ENCODE results near the gene KRTAP1-5. TPM values are rescaled to one million over a fixed set of nuclear protein-coding genes. Genes with fewer than 3 reads are reported as not detected.

KRTAP1-5 gene
- total and polyA plus RNA-seq, 2 experiments from 2014 or later: not detected

DNA sequence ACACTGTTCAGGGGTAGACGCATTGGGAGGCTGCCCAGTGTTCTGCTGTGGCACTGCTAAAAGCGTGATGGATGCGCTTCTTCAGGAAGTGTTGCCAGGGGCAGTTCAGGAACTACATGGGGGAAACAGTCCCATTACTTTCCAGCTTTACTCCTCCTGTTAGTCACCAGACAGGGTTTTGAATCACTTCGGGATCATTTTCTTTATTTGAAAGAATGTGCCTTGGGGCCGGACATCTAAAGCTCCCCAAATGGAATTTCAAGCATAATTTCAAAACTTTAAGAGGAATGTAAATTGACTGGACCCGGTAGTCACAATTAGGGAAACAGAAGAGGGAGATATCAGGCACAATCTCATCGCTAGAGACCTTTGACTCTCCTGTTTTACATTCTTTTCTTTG, 21.4 kb upstream of the KRTAP1-5 start:
- no peak overlapping the region for H3K27ac ChIP-seq (ENCODE audit: low read depth)

More for the DNA sequence above, 21.4 kb upstream of the KRTAP1-5 start:
- H3K4me3 Mint-ChIP-seq: no peak overlapping the region
- ATAC-seq (no peak), DNase-seq (ENCODE audit: low spot score) (no peak)
- 0 out of 3 replicates have a peak, but pooled peaks cover under 1% of the 10 kb centered on the region for H3K36me3 Mint-ChIP-seq (ENCODE audit: low read depth)
- no peak overlapping the region for H3K27ac Mint-ChIP-seq
- H3K27me3 Mint-ChIP-seq (ENCODE audit: insufficient read depth, low read depth, poor library complexity): peaks cover 2% of the 10 kb centered on the region
- H3K9me2 ChIP-seq (ENCODE audit: insufficient read depth): no peaks in the 10 kb centered on the region
- H3F3A ChIP-seq (replicated peaks; ENCODE audit: low read depth): no peaks in the 10 kb centered on the region
- no peak overlapping the region for H3K4me2 ChIP-seq
- H3K4me3 ChIP-seq: no peak overlapping the region
- TF ChIP-seq CREB1 (CRISPR knock-in tag; IDR thresholded peaks at IDR 0.05; ENCODE audit: low read depth): no peak
- no peak for TF ChIP-seq EZH2phosphoT487 (IDR thresholded peaks at IDR 0.05; ENCODE audit: unreplicated experiment)
- no peak for TF ChIP-seq ZNF331 (CRISPR knock-in tag; IDR thresholded peaks at IDR 0.05; ENCODE audit: low read depth)
- TF ChIP-seq, protein P1, sequence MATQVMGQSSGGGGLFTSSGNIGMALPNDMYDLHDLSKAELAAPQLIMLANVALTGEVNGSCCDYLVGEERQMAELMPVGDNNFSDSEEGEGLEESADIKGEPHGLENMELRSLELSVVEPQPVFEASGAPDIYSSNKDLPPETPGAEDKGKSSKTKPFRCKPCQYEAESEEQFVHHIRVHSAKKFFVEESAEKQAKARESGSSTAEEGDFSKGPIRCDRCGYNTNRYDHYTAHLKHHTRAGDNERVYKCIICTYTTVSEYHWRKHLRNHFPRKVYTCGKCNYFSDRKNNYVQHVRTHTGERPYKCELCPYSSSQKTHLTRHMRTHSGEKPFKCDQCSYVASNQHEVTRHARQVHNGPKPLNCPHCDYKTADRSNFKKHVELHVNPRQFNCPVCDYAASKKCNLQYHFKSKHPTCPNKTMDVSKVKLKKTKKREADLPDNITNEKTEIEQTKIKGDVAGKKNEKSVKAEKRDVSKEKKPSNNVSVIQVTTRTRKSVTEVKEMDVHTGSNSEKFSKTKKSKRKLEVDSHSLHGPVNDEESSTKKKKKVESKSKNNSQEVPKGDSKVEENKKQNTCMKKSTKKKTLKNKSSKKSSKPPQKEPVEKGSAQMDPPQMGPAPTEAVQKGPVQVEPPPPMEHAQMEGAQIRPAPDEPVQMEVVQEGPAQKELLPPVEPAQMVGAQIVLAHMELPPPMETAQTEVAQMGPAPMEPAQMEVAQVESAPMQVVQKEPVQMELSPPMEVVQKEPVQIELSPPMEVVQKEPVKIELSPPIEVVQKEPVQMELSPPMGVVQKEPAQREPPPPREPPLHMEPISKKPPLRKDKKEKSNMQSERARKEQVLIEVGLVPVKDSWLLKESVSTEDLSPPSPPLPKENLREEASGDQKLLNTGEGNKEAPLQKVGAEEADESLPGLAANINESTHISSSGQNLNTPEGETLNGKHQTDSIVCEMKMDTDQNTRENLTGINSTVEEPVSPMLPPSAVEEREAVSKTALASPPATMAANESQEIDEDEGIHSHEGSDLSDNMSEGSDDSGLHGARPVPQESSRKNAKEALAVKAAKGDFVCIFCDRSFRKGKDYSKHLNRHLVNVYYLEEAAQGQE (IDR thresholded peaks at IDR 0.05; ENCODE audit: unreplicated experiment): no peak
- TF ChIP-seq, protein P2, sequence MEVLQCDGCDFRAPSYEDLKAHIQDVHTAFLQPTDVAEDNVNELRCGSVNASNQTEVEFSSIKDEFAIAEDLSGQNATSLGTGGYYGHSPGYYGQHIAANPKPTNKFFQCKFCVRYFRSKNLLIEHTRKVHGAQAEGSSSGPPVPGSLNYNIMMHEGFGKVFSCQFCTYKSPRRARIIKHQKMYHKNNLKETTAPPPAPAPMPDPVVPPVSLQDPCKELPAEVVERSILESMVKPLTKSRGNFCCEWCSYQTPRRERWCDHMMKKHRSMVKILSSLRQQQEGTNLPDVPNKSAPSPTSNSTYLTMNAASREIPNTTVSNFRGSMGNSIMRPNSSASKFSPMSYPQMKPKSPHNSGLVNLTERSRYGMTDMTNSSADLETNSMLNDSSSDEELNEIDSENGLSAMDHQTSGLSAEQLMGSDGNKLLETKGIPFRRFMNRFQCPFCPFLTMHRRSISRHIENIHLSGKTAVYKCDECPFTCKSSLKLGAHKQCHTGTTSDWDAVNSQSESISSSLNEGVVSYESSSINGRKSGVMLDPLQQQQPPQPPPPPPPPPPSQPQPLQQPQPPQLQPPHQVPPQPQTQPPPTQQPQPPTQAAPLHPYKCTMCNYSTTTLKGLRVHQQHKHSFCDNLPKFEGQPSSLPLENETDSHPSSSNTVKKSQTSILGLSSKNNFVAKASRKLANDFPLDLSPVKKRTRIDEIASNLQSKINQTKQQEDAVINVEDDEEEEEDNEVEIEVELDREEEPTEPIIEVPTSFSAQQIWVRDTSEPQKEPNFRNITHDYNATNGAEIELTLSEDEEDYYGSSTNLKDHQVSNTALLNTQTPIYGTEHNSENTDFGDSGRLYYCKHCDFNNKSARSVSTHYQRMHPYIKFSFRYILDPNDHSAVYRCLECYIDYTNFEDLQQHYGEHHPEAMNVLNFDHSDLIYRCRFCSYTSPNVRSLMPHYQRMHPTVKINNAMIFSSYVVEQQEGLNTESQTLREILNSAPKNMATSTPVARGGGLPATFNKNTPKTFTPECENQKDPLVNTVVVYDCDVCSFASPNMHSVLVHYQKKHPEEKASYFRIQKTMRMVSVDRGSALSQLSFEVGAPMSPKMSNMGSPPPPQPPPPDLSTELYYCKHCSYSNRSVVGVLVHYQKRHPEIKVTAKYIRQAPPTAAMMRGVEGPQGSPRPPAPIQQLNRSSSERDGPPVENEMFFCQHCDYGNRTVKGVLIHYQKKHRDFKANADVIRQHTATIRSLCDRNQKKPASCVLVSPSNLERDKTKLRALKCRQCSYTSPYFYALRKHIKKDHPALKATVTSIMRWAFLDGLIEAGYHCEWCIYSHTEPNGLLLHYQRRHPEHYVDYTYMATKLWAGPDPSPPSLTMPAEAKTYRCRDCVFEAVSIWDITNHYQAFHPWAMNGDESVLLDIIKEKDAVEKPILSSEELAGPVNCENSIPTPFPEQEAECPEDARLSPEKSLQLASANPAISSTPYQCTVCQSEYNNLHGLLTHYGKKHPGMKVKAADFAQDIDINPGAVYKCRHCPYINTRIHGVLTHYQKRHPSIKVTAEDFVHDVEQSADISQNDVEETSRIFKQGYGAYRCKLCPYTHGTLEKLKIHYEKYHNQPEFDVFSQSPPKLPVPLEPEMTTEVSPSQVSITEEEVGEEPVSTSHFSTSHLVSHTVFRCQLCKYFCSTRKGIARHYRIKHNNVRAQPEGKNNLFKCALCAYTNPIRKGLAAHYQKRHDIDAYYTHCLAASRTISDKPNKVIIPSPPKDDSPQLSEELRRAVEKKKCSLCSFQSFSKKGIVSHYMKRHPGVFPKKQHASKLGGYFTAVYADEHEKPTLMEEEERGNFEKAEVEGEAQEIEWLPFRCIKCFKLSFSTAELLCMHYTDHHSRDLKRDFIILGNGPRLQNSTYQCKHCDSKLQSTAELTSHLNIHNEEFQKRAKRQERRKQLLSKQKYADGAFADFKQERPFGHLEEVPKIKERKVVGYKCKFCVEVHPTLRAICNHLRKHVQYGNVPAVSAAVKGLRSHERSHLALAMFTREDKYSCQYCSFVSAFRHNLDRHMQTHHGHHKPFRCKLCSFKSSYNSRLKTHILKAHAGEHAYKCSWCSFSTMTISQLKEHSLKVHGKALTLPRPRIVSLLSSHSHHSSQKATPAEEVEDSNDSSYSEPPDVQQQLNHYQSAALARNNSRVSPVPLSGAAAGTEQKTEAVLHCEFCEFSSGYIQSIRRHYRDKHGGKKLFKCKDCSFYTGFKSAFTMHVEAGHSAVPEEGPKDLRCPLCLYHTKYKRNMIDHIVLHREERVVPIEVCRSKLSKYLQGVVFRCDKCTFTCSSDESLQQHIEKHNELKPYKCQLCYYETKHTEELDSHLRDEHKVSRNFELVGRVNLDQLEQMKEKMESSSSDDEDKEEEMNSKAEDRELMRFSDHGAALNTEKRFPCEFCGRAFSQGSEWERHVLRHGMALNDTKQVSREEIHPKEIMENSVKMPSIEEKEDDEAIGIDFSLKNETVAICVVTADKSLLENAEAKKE (CRISPR knock-in tag; IDR thresholded peaks at IDR 0.05): no peak
- no peak for TF ChIP-seq ZNF114 (CRISPR knock-in tag; IDR thresholded peaks at IDR 0.05)
- TF ChIP-seq EZH2 (IDR thresholded peaks at IDR 0.05; ENCODE audit: low read depth, unreplicated experiment): no peak
- no peak for TF ChIP-seq POLR2AphosphoS5 (IDR thresholded peaks at IDR 0.05; ENCODE audit: low read depth)
- TF ChIP-seq, protein P3, sequence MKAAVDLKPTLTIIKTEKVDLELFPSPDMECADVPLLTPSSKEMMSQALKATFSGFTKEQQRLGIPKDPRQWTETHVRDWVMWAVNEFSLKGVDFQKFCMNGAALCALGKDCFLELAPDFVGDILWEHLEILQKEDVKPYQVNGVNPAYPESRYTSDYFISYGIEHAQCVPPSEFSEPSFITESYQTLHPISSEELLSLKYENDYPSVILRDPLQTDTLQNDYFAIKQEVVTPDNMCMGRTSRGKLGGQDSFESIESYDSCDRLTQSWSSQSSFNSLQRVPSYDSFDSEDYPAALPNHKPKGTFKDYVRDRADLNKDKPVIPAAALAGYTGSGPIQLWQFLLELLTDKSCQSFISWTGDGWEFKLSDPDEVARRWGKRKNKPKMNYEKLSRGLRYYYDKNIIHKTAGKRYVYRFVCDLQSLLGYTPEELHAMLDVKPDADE (IDR thresholded peaks at IDR 0.05): no peak
- TF ChIP-seq NANOG (IDR thresholded peaks at IDR 0.05; ENCODE audit: borderline replicate concordance): no peak
- TF ChIP-seq STAT1 (IDR thresholded peaks at IDR 0.05; ENCODE audit: unreplicated experiment): no peak
- no peak for TF ChIP-seq JUNB (IDR thresholded peaks at IDR 0.05; ENCODE audit: unreplicated experiment)
- TF ChIP-seq, protein P4, sequence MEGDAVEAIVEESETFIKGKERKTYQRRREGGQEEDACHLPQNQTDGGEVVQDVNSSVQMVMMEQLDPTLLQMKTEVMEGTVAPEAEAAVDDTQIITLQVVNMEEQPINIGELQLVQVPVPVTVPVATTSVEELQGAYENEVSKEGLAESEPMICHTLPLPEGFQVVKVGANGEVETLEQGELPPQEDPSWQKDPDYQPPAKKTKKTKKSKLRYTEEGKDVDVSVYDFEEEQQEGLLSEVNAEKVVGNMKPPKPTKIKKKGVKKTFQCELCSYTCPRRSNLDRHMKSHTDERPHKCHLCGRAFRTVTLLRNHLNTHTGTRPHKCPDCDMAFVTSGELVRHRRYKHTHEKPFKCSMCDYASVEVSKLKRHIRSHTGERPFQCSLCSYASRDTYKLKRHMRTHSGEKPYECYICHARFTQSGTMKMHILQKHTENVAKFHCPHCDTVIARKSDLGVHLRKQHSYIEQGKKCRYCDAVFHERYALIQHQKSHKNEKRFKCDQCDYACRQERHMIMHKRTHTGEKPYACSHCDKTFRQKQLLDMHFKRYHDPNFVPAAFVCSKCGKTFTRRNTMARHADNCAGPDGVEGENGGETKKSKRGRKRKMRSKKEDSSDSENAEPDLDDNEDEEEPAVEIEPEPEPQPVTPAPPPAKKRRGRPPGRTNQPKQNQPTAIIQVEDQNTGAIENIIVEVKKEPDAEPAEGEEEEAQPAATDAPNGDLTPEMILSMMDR (conservative IDR thresholded peaks at IDR 0.05; ENCODE audit: low read depth in 2 of 2): no peak
- peaks cover 8% of the 10 kb centered on the region for H3K4me1 ChIP-seq (ENCODE audit: insufficient read depth)
- H3K27me3 ChIP-seq (ENCODE audit: insufficient read depth): no peaks in the 10 kb centered on the region
- no peaks in the 10 kb centered on the region for H3K36me3 ChIP-seq (ENCODE audit: insufficient read depth)
- H3K4me1 Mint-ChIP-seq: peaks cover 16% of the 10 kb centered on the region
- H2AFZ ChIP-seq: no peak overlapping the region; the same call in 1 of the 2 replicates
- no peaks in the 10 kb centered on the region for H3K79me2 ChIP-seq (replicated peaks; ENCODE audit: insufficient read depth)
- no peaks in the 10 kb centered on the region for H4K20me1 ChIP-seq (replicated peaks; ENCODE audit: insufficient read depth)
- peaks cover 2% of the 10 kb centered on the region; the same call in 1 of the 3 replicates for H3K9me3 Mint-ChIP-seq

Data from GM23338 (cell line).